GM12878 (cell line): ENCODE data around the gene ZNF469. TPM values are rescaled to one million over a fixed set of nuclear protein-coding genes. Genes with fewer than 3 reads are reported as not detected.

Experiments
- ATAC-seq: fragments of 200-7000 bp; cut with Tn5 transposase; 3 replicates; pipeline ENCODE4 v1.9.1; 2020; ENCODE audit warnings: mild to moderate bottlenecking, moderate library complexity
- BruUV-seq: library from RNA; stranded (reverse); fragments of 400-500 nt; replicated peaks from 2 replicates; lab custom pipeline; 2021; lab: Mats Ljungman, UMichigan
- CTCF ChIA-PET: fragments of 300-600 bp; sonication (Branson Sonifier 250); formaldehyde crosslinking; extraction: SDS; loops from one replicate; lab custom pipeline; 2021; ENCODE audit warnings: inconsistent platforms; lab: Yijun Ruan, JAX
- POLR2A ChIA-PET: fragments of 350-600 bp; formaldehyde crosslinking; extraction: SDS; loops from one replicate; lab custom pipeline; 2021; ENCODE audit warnings: inconsistent platforms; lab: Charles Lee
- RAD21 ChIA-PET: fragments of 300-600 bp; sonication (Branson Sonifier 250); formaldehyde crosslinking; loops from one replicate; lab custom pipeline; 2023; ENCODE audit warnings: antibody characterized with exemption; ENCODE audit not compliant: unreplicated experiment; lab: Charles Lee
- SMC1A ChIA-PET: fragments of 300-600 bp; sonication (Branson Sonifier 250); formaldehyde crosslinking; loops from one replicate; lab custom pipeline; 2023; ENCODE audit not compliant: unreplicated experiment, uncharacterized antibody; lab: Charles Lee
- DNase-seq: peaks from one replicate; pipeline ENCODE4 v3.0.0-alpha.2; 2011; ENCODE audit warnings: low read depth, low spot score
- FAIRE-seq: peaks from 3 replicates; lab custom pipeline; 2011; peaks lifted over from hg19 to GRCh38; lab: Jason Lieb, UNC
- H2AFZ ChIP-seq: 2 replicates; pipeline ENCODE4 v1.6.0; 2011; ENCODE audit warnings: low read depth, low read length, control low read depth; ENCODE audit not compliant: control insufficient read depth
- H3K27ac ChIP-seq: 2 replicates; pipeline ENCODE4 v1.5.1; 2011; ENCODE audit warnings: control low read depth; ENCODE audit not compliant: control insufficient read depth, insufficient read depth
- H3K27me3 ChIP-seq, 2 experiments: replicated peaks in 1 of 2; 2 replicates each; pipeline versions ENCODE4 v1.6.0 to v1.6.1; 2011; ENCODE audit warnings: low read length in 1 of 2; ENCODE audit not compliant: control insufficient read depth in 2 of 2, insufficient read depth in 2 of 2
- H3K36me3 ChIP-seq, 2 experiments: 2 replicates each; pipeline ENCODE4 v1.5.1; 2011; ENCODE audit warnings: low read length in 1 of 2; ENCODE audit not compliant: control insufficient read depth in 2 of 2, insufficient read depth in 2 of 2
- H3K4me1 ChIP-seq: 2 replicates; pipeline ENCODE4 v1.6.1; 2011; ENCODE audit warnings: mild to moderate bottlenecking, low read length, moderate library complexity, mixed read lengths; ENCODE audit not compliant: control insufficient read depth, insufficient read depth
- H3K4me2 ChIP-seq: 2 replicates; pipeline ENCODE4 v1.6.0; 2011; ENCODE audit warnings: control low read depth; ENCODE audit not compliant: control insufficient read depth, insufficient read depth
- H3K4me3 ChIP-seq: fragments of 200-600 bp; sonication (generic); 2 replicates; pipeline ENCODE4 v1.5.1; 2016
- H3K79me2 ChIP-seq: 2 replicates; pipeline ENCODE4 v1.6.0; 2011; ENCODE audit warnings: low read length; ENCODE audit not compliant: control insufficient read depth, insufficient read depth
- H3K9ac ChIP-seq: 2 replicates; pipeline ENCODE4 v1.8.0; 2011; ENCODE audit warnings: low read length, control low read depth, mixed read lengths; ENCODE audit not compliant: control insufficient read depth, insufficient read depth
- H3K9me3 ChIP-seq: replicated peaks from 3 replicates; pipeline ENCODE4 v1.5.1; 2011; ENCODE audit warnings: mild to moderate bottlenecking, low read length; ENCODE audit not compliant: control insufficient read depth, insufficient read depth
- H4K20me1 ChIP-seq: 2 replicates; pipeline ENCODE4 v1.6.0; 2011; ENCODE audit not compliant: control insufficient read depth, insufficient read depth
- CBFB ChIP-seq: IDR thresholded peaks from 2 replicates; pipeline ENCODE4 v1.6.1; 2016; ENCODE audit warnings: antibody characterized with exemption, low read depth
- GABPA ChIP-seq: IDR thresholded peaks from 2 replicates; pipeline ENCODE4 v1.6.1; 2014; ENCODE audit warnings: antibody characterized with exemption, low read depth, mild to moderate bottlenecking, inconsistent platforms
- HDGF ChIP-seq: fragments of 450-650 bp; IDR thresholded peaks from 2 replicates; pipeline ENCODE4 v1.6.1; 2016; ENCODE audit warnings: antibody characterized with exemption
- KAT2A ChIP-seq: conservative IDR thresholded peaks from 2 replicates; pipeline ENCODE4 v1.6.1; 2011; ENCODE audit warnings: low read depth, low read length; ENCODE audit not compliant: control insufficient read depth
- KLF5 ChIP-seq: fragments of 450-650 bp; IDR thresholded peaks from 2 replicates; pipeline ENCODE4 v1.6.1; 2014; ENCODE audit warnings: mild to moderate bottlenecking; ENCODE audit not compliant: partially characterized antibody
- MXI1 ChIP-seq: fragments of 150-350 bp; IDR thresholded peaks from 2 replicates; pipeline ENCODE4 v1.6.1; 2011; ENCODE audit warnings: low read depth, mild to moderate bottlenecking, inconsistent platforms, low read length, improper control_type of control experiment
- PAX8 ChIP-seq: fragments of 450-650 bp; IDR thresholded peaks from 2 replicates; pipeline ENCODE4 v1.6.1; 2017; ENCODE audit warnings: mild to moderate bottlenecking, moderate library complexity
- SUZ12 ChIP-seq: fragments of 200-600 bp; sonication (generic); IDR thresholded peaks from one replicate; pipeline ENCODE4 v1.6.1; 2018; ENCODE audit warnings: antibody characterized with exemption, mild to moderate bottlenecking; ENCODE audit not compliant: unreplicated experiment
- ZBTB33 ChIP-seq: fragments of 450-650 bp; IDR thresholded peaks from 2 replicates; pipeline ENCODE4 v1.6.1; 2017; ENCODE audit warnings: mild to moderate bottlenecking
- ZNF622 ChIP-seq: fragments of 450-650 bp; IDR thresholded peaks from 2 replicates; pipeline ENCODE4 v1.6.1; 2017; ENCODE audit warnings: mild to moderate bottlenecking, inconsistent platforms
- ZNF687 ChIP-seq: fragments of 450-650 bp; IDR thresholded peaks from 2 replicates; pipeline ENCODE4 v1.6.1; 2017; ENCODE audit warnings: mild to moderate bottlenecking, moderate library complexity
- ZSCAN29 ChIP-seq: fragments of 450-650 bp; IDR thresholded peaks from 2 replicates; pipeline ENCODE4 v1.6.1; 2017; ENCODE audit warnings: mild to moderate bottlenecking, moderate library complexity
- ZZZ3 ChIP-seq: IDR thresholded peaks from 2 replicates; pipeline ENCODE4 v1.6.1; 2011; ENCODE audit warnings: low read depth; ENCODE audit not compliant: control insufficient read depth, insufficient read length
- WGBS: methylation state at CpG from one replicate; pipeline ENCODE4 v1.1.6; 2016; ENCODE audit warnings: low lambda C conversion rate; ENCODE audit not compliant: insufficient replicate concordance, insufficient coverage; ENCODE audit errors: missing lambda C conversion rate; 5-methylcytosine and 5-hydroxymethylcytosine counted together
- in situ Hi-C: fragments of 300-500 bp; cut with MboI; formaldehyde crosslinking; loops from 9 replicates; pipeline ENCODE4 v1.14.3; 2018; ENCODE audit warnings: mixed read lengths
- intact Hi-C: fragments of 100-400 bp; cut with micrococcal nuclease; formaldehyde crosslinking; loops from one replicate; pipeline ENCODE4 v1.14.2; 2022; ENCODE audit not compliant: unreplicated experiment
- polyA plus RNA-seq, 11 experiments: library from polyadenylated mRNA; depleted of rRNA in 4 of 11; unstranded in 6 of 11; stranded (reverse) in 5 of 11; fragments of >200 nt; fragmentation: Nextera tagmentation in 4 of 11; fragmentation: Illumina TruSeq in 1 of 11; extraction: Ambion mirVana in 4 of 11; extraction: Trizol in 1 of 11; gene quantifications; 1 replicate in 1 of 11; 2 replicates in 10 of 11; pipeline versions ENCODE4 v1.2.1 to v1.2.3, GENCODE V29; 2011 to 2016; ENCODE audit warnings: inconsistent platforms in 2 of 11, missing spikeins in 2 of 11, low read depth in 1 of 11
- total RNA-seq, 4 experiments: library from RNA; depleted of rRNA in 3 of 4; stranded (reverse); fragments of >200 nt in 3 of 4; fragmentation: Illumina TruSeq in 1 of 4; extraction: Trizol in 1 of 4; gene quantifications; 2 replicates each; pipeline versions ENCODE4 v1.2.1 to v1.2.3, GENCODE V29; 2013 to 2021
- TF ChIP-seq, protein P1 (sequence below): IDR thresholded peaks from 2 replicates; pipeline ENCODE4 v1.6.1; 2011; ENCODE audit warnings: mild to moderate bottlenecking, low read depth, low read length, moderate library complexity; ENCODE audit not compliant: insufficient replicate concordance

ZNF469 gene
- total and polyA plus RNA-seq, 10 of the 15 experiments (the other 5 are each of a cell fraction or from before 2014, with no cell fraction given) = 0.01 to 0.21 (median 0.04) TPM; not detected in 3

- no peaks in the 10 kb centered on the region for H4K20me1 ChIP-seq
- ATAC-seq = no peak
- H3K4me3 ChIP-seq = no peak overlapping the region
- no peak for DNase-seq
- no peak overlapping the region for H3K9ac ChIP-seq
- H3K9me3 ChIP-seq = no peaks in the 10 kb centered on the region
- POLR2A ChIA-PET = no interaction called here
- no peaks in the 10 kb centered on the region for H3K4me1 ChIP-seq
- TF ChIP-seq, protein P1, sequence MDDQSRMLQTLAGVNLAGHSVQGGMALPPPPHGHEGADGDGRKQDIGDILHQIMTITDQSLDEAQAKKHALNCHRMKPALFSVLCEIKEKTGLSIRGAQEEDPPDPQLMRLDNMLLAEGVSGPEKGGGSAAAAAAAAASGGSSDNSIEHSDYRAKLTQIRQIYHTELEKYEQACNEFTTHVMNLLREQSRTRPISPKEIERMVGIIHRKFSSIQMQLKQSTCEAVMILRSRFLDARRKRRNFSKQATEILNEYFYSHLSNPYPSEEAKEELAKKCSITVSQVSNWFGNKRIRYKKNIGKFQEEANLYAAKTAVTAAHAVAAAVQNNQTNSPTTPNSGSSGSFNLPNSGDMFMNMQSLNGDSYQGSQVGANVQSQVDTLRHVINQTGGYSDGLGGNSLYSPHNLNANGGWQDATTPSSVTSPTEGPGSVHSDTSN = no peak
- TF ChIP-seq ZSCAN29 (no peak), ZZZ3 (no peak), PAX8 (no peak), KLF5 (no peak), ZNF687 (no peak), KAT2A (no peak), MXI1 (no peak), CBFB (no peak), ZBTB33 (no peak), GABPA (no peak), ZNF622 (no peak), SUZ12 (no peak), HDGF (no peak)
- BruUV-seq = no TSS peak
- H3K27me3 ChIP-seq = peaks cover 5% of the 10 kb centered on the region in 2 experiments; a peak in 3 of 4 replicates
- FAIRE-seq = no peak
- RAD21 ChIA-PET = interaction anchor here (0.6 kb wide), 1 partner anchor 947 kb away, joined by 3 read pairs; no protein-coding TSS in a partner anchor
- intact Hi-C loops (no loop called here), in situ Hi-C loops (no loop called here)
- WGBS = 48% methylated on average over 22 of the region's 22 CpGs
- CTCF ChIA-PET = no interaction called here
- H3K4me2 ChIP-seq = no peak overlapping the region
- no peaks in the 10 kb centered on the region for H3K36me3 ChIP-seq
- H3K27ac ChIP-seq = no peak overlapping the region
- no peaks in the 10 kb centered on the region for H3K79me2 ChIP-seq
- SMC1A ChIA-PET = no interaction called here
- no peak overlapping the region for H2AFZ ChIP-seq
These were observed 9.4 kb downstream of the ZNF469 start for GRCh38 chr16:88392111-88392510.
